ENCODE data around the gene IL1RAPL1.

Gene IL1RAPL1

GRCh38 chrX:29136904-29137303, 549.7 kb downstream of the IL1RAPL1 start:
- DNase-seq = no peak

- DNase-seq = no peak
Measured at GRCh38 chrX:29138003-29138402, 550.8 kb downstream of the IL1RAPL1 start.

- DNase-seq = no peak
Measured at GRCh38 chrX:29143356-29143755, 556.1 kb downstream of the IL1RAPL1 start.

GRCh38 chrX:29143756-29144155, 556.5 kb downstream of the IL1RAPL1 start:
- no peak for DNase-seq

GRCh38 chrX:29145316-29145715, 558.1 kb downstream of the IL1RAPL1 start:
- DNase-seq = no peak

GRCh38 chrX:29148511-29148910, 561.3 kb downstream of the IL1RAPL1 start:
- DNase-seq = no peak

- no peak for DNase-seq
Measured at GRCh38 chrX:29155286-29155685, 568.0 kb downstream of the IL1RAPL1 start.

GRCh38 chrX:29172880-29173279, 585.6 kb downstream of the IL1RAPL1 start:
- no peak for DNase-seq

GRCh38 chrX:29187264-29187663, 600.0 kb downstream of the IL1RAPL1 start:
- DNase-seq = no peak

GRCh38 chrX:29196501-29196900, 609.3 kb downstream of the IL1RAPL1 start:
- no peak for DNase-seq

- DNase-seq = no peak
Measured at GRCh38 chrX:29215251-29215650, 628.0 kb downstream of the IL1RAPL1 start.

- DNase-seq = no peak
Measured at GRCh38 chrX:29225670-29226069, 638.4 kb downstream of the IL1RAPL1 start.

- DNase-seq = no peak
Measured at GRCh38 chrX:29229802-29230201, 642.6 kb downstream of the IL1RAPL1 start.

GRCh38 chrX:29231800-29232199, 644.6 kb downstream of the IL1RAPL1 start:
- no peak for DNase-seq

GRCh38 chrX:29233592-29234183, 646.4 kb downstream of the IL1RAPL1 start:
- DNase-seq = no peak

- no peak for DNase-seq
Measured at GRCh38 chrX:29237972-29238371, 650.7 kb downstream of the IL1RAPL1 start.

- DNase-seq = no peak
Measured at GRCh38 chrX:29241809-29242208, 654.6 kb downstream of the IL1RAPL1 start.

GRCh38 chrX:29242856-29243255, 655.6 kb downstream of the IL1RAPL1 start:
- DNase-seq = no peak

- DNase-seq = no peak
Measured at GRCh38 chrX:29243942-29244341, 656.7 kb downstream of the IL1RAPL1 start.

GRCh38 chrX:29254515-29254914, 667.3 kb downstream of the IL1RAPL1 start:
- no peak for DNase-seq

- DNase-seq = no peak
Measured at GRCh38 chrX:29257521-29257920, 670.3 kb downstream of the IL1RAPL1 start.

- DNase-seq = no peak
Measured at GRCh38 chrX:29269390-29269789, 682.1 kb downstream of the IL1RAPL1 start.

- no peak for DNase-seq
Measured at GRCh38 chrX:29274517-29274916, 687.3 kb downstream of the IL1RAPL1 start.

GRCh38 chrX:29275928-29276327, 688.7 kb downstream of the IL1RAPL1 start:
- DNase-seq = no peak

GRCh38 chrX:29281078-29281742, 694.0 kb downstream of the IL1RAPL1 start:
- no peak for DNase-seq
